Large intestine (tissue), 3 donors: Measurements from ENCODE around the gene FBN1. TPM values are rescaled to one million over a fixed set of nuclear protein-coding genes. Genes with fewer than 3 reads are reported as not detected.
A peak's percentile ranks its signal among the peaks of the same experiment; 100 is the strongest.

Source experiments
- DNase-seq, 2 donors: peaks; one replicate each; pipeline versions ENCODE4 v3.0.0 to v3.0.0-alpha.2; 2013
- H3K27ac ChIP-seq: one replicate; pipeline ENCODE4 v1.5.1; 2013; ENCODE audit warnings: low read length
- H3K27me3 ChIP-seq: 2 replicates; pipeline ENCODE4 v1.6.1; 2013; ENCODE audit warnings: low read length; ENCODE audit not compliant: control insufficient read depth, insufficient read depth
- H3K36me3 ChIP-seq: 2 replicates; pipeline ENCODE4 v1.6.1; 2013; ENCODE audit warnings: low read length; ENCODE audit not compliant: control insufficient read depth, insufficient read depth
- H3K4me1 ChIP-seq: one replicate; pipeline ENCODE4 v1.6.1; 2013; ENCODE audit warnings: low read length; ENCODE audit not compliant: control insufficient read depth, insufficient read depth
- H3K4me3 ChIP-seq: one replicate; pipeline ENCODE4 v1.5.1; 2013; ENCODE audit warnings: low read length
- H3K9me3 ChIP-seq: one replicate; pipeline ENCODE4 v1.6.1; 2013; ENCODE audit warnings: mild to moderate bottlenecking, low read depth, low read length, moderate library complexity; ENCODE audit not compliant: control insufficient read depth
- WGBS: methylation state at CpG from one replicate; pipeline ENCODE4 v1.1.5; 2013; ENCODE audit warnings: low lambda C conversion rate; ENCODE audit not compliant: insufficient coverage; 5-methylcytosine and 5-hydroxymethylcytosine counted together
- polyA plus RNA-seq: library from polyadenylated mRNA; unstranded; fragments of 120-200 nt; gene quantifications from one replicate; pipeline ENCODE4 v1.2.1, GENCODE V29; 2013

FBN1 gene
- polyA plus RNA-seq, 1 donor = 49.6 TPM

GRCh38 chr15:48641416-48641815 is 4.1 kb downstream of the FBN1 start:
- DNase-seq = no peak
- Histone ChIP-seq H3K27ac (no peak overlapping the region), H3K9me3 (no peaks in the 10 kb centered on the region), H3K4me3 (no peak overlapping the region), H3K27me3 (peaks cover 27% of the 10 kb centered on the region), H3K36me3 (no peaks in the 10 kb centered on the region), H3K4me1 (no peaks in the 10 kb centered on the region)
- WGBS = 100% methylated on average over 1 of the region's 3 CpGs

GRCh38 chr15:48638963-48639362 is 6.5 kb downstream of the FBN1 start:
- Histone ChIP-seq H3K27ac (no peak overlapping the region), H3K4me1 (no peaks in the 10 kb centered on the region), H3K9me3 (no peaks in the 10 kb centered on the region), H3K36me3 (no peaks in the 10 kb centered on the region), H3K27me3 (peaks cover 5% of the 10 kb centered on the region), H3K4me3 (no peak overlapping the region)
- WGBS = no CpG with 5 or more reads among the region's 2 CpGs
- no peak for DNase-seq

DNA sequence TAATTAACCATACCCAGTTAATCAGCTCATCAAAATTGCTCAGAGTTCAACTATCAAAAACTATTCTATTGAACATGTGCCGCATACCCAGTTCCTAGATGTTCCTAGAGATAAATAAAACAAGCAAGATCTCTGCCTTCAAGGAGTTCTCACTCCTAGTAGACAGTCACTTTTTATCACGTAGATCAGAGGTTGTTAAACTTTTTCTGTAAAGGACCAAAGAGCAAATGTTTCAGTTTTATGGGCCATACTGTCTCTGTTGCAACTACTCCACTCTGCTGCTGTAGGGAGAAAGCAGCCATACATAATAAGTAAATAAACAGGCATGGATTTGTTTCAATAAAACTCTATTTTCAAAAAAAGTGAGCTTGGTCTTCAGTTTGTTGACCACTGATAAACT is 7.9 kb downstream of the FBN1 start:
- Histone ChIP-seq H3K36me3 (no peaks in the 10 kb centered on the region), H3K4me3 (no peak overlapping the region), H3K27me3 (no peaks in the 10 kb centered on the region), H3K9me3 (no peaks in the 10 kb centered on the region), H3K4me1 (no peaks in the 10 kb centered on the region), H3K27ac (no peak overlapping the region)
- DNase-seq = peak in 1 of 2 donors; percentile 33
- no CpG with 5 or more reads among the region's 2 CpGs for WGBS

DNA sequence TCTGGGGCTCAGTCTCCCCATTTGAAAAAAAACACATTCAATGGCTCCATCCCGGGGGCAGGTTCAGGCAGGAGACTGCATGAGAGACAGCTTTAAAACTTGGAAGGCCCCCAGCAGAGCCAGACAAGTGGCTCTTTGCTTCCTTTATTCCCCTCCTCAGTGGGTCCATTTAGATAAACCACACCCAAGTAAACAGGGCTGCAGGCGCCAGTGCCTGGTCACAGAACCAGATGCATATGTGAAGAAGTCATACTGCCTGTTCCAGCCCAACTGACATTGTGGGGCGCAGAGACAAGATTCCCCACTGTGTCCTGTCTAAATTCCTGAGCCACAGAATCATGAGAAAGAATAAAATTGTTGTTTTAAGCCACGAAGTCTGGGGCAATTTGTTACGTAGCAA is 9.0 kb downstream of the FBN1 start:
- H3K4me1 ChIP-seq = no peaks in the 10 kb centered on the region
- no peak overlapping the region for H3K4me3 ChIP-seq
- H3K9me3 ChIP-seq = no peaks in the 10 kb centered on the region
- DNase-seq = no peak
- H3K27ac ChIP-seq = no peak overlapping the region
- WGBS = no CpG with 5 or more reads among the region's 5 CpGs
- no peaks in the 10 kb centered on the region for H3K36me3 ChIP-seq
- no peaks in the 10 kb centered on the region for H3K27me3 ChIP-seq

DNA sequence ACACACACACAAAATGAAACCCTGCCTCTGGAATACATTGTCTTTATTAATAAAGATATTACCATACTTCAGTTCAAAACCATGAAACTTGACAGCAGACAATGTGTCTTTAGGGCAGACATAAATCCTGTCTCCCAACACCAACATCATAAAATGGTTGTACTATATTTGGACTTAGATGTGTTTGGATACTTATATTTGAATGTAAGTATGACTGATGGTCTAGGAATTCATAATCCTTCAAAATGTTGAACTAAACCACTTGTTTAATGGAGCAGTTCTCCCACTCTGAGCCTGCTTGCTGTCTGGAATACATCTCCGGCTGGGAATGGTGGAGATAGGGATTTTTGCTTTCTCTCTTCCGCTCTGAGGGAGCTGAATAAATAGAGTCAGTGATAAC is 10.6 kb downstream of the FBN1 start:
- Histone ChIP-seq H3K27me3 (no peaks in the 10 kb centered on the region), H3K27ac (no peak overlapping the region), H3K9me3 (no peaks in the 10 kb centered on the region), H3K4me3 (no peak overlapping the region), H3K36me3 (no peaks in the 10 kb centered on the region), H3K4me1 (no peaks in the 10 kb centered on the region)
- no CpG with 5 or more reads among the region's 2 CpGs for WGBS
- no peak for DNase-seq

DNA sequence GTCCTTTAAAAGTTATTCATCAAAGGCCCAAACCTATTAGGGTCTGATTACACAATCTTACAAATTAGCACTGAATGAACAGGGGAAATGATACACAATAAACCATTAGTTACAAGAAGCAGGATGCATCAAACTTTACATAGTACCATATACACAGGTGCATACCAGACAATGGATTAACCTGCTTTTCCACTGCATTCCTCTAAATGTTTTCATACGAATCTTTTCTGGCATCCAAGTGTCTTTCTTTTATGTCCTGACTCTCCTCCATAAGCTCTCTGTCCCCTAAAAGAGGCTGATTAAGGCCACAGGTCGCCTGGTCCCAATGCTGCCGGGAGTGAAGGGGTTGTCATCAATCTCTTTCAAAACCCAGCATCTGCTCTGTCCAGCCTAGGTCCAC is 11.4 kb downstream of the FBN1 start:
- 79% methylated on average over 3 of the region's 3 CpGs for WGBS
- no peak overlapping the region for H3K27ac ChIP-seq

GRCh38 chr15:48632651-48633050 is 12.9 kb downstream of the FBN1 start:
- no peak overlapping the region for H3K27ac ChIP-seq

More for the DNA sequence above, 11.4 kb downstream of the FBN1 start:
- Histone ChIP-seq H3K9me3 (no peaks in the 10 kb centered on the region), H3K36me3 (no peaks in the 10 kb centered on the region), H3K4me1 (no peaks in the 10 kb centered on the region), H3K4me3 (no peak overlapping the region), H3K27me3 (no peaks in the 10 kb centered on the region)
- DNase-seq = no peak

GRCh38 chr15:48631176-48631770 is 14.2 kb downstream of the FBN1 start:
- Histone ChIP-seq H3K4me1 (no peaks in the 10 kb centered on the region), H3K4me3 (no peak overlapping the region), H3K27ac (no peak overlapping the region), H3K9me3 (no peaks in the 10 kb centered on the region), H3K27me3 (no peaks in the 10 kb centered on the region), H3K36me3 (no peaks in the 10 kb centered on the region)
- DNase-seq = no peak
- WGBS = no CpG with 5 or more reads among the region's 8 CpGs

More at GRCh38 chr15:48632651-48633050, 12.9 kb downstream of the FBN1 start:
- DNase-seq = no peak
- no peak overlapping the region for H3K4me3 ChIP-seq
- WGBS = no CpG with 5 or more reads among the region's 1 CpG
- H3K9me3 ChIP-seq = no peaks in the 10 kb centered on the region
- H3K4me1 ChIP-seq = no peaks in the 10 kb centered on the region
- no peaks in the 10 kb centered on the region for H3K27me3 ChIP-seq
- no peaks in the 10 kb centered on the region for H3K36me3 ChIP-seq

GRCh38 chr15:48630245-48630644 is 15.3 kb downstream of the FBN1 start:
- no peak overlapping the region for H3K27ac ChIP-seq
- H3K9me3 ChIP-seq = no peaks in the 10 kb centered on the region
- H3K4me3 ChIP-seq = no peak overlapping the region
- no peaks in the 10 kb centered on the region for H3K27me3 ChIP-seq
- H3K36me3 ChIP-seq = no peaks in the 10 kb centered on the region
- H3K4me1 ChIP-seq = no peaks in the 10 kb centered on the region
- no peak for DNase-seq
- WGBS = no CpG with 5 or more reads among the region's 1 CpG

GRCh38 chr15:48628832-48629231 is 16.7 kb downstream of the FBN1 start:
- no peak for DNase-seq
- H3K27me3 ChIP-seq = no peaks in the 10 kb centered on the region
- no peak overlapping the region for H3K4me3 ChIP-seq
- no peaks in the 10 kb centered on the region for H3K36me3 ChIP-seq
- H3K4me1 ChIP-seq = no peaks in the 10 kb centered on the region
- no CpG with 5 or more reads among the region's 2 CpGs for WGBS
- H3K9me3 ChIP-seq = no peaks in the 10 kb centered on the region
- no peak overlapping the region for H3K27ac ChIP-seq

- no peak for DNase-seq
- H3K4me3 ChIP-seq = no peak overlapping the region
- H3K4me1 ChIP-seq = no peaks in the 10 kb centered on the region
- no peaks in the 10 kb centered on the region for H3K36me3 ChIP-seq
- H3K27ac ChIP-seq = no peak overlapping the region
- H3K9me3 ChIP-seq = no peaks in the 10 kb centered on the region
- WGBS = no CpG with 5 or more reads among the region's 7 CpGs
- H3K27me3 ChIP-seq = no peaks in the 10 kb centered on the region
Observed at GRCh38 chr15:48627260-48627940, 18.1 kb downstream of the FBN1 start.
